Measurements from ENCODE around the gene APOH. TPM values are rescaled to one million over a fixed set of nuclear protein-coding genes. Genes with fewer than 3 reads are reported as not detected.
A peak's percentile ranks its signal among the peaks of the same experiment; 100 is the strongest.

Gene APOH
- total RNA-seq, 4 donors from 2014 or later = 0.55 TPM; not detected in 3

DNA sequence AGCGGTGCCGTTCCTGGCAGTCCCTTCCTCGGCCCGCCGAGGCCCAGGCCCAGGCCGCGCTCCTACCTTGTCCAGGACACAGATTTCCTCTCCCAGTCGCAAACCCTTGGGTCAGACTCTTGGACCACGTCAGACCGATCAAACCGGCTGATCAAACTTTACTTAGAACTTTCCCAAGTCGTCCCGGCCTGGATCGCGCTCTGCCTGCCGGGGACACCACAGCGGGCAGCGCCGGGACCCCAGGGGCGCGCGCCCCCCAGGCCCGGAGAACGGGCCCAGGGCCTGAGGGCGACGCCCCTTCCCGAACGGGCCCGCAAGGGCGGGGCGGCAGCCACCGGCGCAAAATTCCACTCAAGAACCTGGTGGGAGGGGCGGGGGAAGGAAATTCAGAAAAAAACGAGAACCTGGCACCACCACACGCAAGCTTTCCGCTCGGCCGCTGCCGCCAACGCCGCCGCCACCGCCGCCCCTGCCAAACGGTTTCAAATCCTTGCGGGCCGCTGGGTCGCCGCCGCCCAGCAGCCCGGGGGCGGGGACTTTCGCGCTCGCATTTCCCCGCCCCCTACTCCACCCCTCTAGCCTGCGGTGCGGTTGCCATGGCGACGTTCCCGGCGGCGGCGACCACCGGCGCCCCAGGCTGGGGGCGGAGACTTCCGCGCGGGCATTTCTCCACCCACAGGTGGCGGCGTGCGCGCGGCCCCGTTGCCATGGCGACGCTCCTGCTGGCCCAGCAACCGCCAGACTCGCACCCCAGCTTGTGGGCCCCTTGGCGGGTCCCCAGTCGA, 37.4 kb downstream of the APOH start, which contains the start of gene CEP112:
TSS of gene CEP112 (minus strand) at position 541 of the 785 bp plus-strand sequence.
- H3K27ac ChIP-seq = peak within 1 kb of the TSS; percentile 67 to 83 (median 71)
- TF ChIP-seq CTCF (IDR thresholded peaks at IDR 0.05) (peak in 1 of 5 experiments; percentile 28), EP300 (IDR thresholded peaks at IDR 0.05; ENCODE audit: low read depth) (no peak), POLR2AphosphoS5 (IDR thresholded peaks at IDR 0.05) (peak in 2 of 3 donors; percentile 6 to 37), POLR2A (IDR thresholded peaks at IDR 0.05) (no peak)
- WGBS, 2 donors (ENCODE audit: low coverage in 1 of 2) = 1% methylated on average over 58 of the region's 83 CpGs; no CpG with 5 or more reads in 1 of the 2 donors
- H3K27me3 ChIP-seq = no peaks in the 10 kb centered on the region
- in situ Hi-C loops (cut with MboI; ENCODE audit: low pct_ligation_motif_present in 1 of 4, low pct_unique_long_range_greater_than_20kb in 1 of 4, low sequenced_read_pairs in 3 of 4) = no loop called here
- intact Hi-C loops (cut with DNase I; ENCODE audit: low total_unique reads) = no loop called here
- DNase-seq = peak; percentile 85
- H3K36me3 ChIP-seq = no peaks in the 10 kb centered on the region
- H3K4me1 ChIP-seq = peaks cover 0 to 24% (median 15%) of the 10 kb centered on the region in 4 donors
- peak within 1 kb of the TSS; percentile 68 to 87 (median 74) for H3K4me3 ChIP-seq
- no peaks in the 10 kb centered on the region for H3K9me3 ChIP-seq

DNA sequence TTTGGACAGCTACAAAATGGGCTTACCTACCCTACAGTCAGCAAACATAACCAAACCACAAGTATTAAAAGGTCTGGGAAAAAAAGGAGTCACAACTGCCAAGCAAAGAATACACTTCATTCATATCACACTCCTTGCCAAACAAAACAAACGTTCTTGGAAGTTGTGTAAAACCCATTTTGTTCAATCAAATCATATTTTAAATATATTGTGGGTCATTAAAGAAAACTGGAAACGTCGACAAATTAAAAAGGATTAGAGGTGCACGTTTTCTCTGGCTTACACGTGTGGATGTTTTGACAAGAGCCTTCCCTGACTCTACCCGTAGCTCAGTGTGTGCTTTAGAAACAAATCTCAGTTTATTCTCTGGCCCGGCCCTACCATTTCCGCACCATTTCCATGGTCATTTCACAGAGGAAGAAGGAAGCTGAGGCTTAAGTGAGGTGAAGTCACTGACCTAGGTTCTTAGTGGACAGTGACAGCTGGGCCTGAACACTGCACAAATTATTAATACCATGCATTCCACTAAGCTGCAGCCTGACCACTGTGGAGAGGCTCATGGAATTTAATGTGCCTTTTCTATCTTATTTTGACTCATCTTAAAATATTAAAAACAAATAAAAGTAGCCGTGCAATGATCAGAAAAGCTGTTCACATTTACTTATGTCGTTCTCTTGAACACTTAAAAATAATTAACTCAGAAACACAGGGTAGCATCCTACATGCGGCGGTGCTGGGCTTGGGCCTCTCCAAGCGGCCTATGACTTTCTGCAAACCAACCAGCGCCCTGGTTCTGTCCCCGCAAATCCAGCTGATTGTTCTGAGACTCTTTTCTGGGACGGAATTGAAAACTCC, 38.2 kb downstream of the APOH start:
- DNase-seq = no peak
- intact Hi-C loops (cut with DNase I; ENCODE audit: low total_unique reads) = no loop called here
- WGBS, 2 donors (ENCODE audit: low coverage in 1 of 2) = 16 to 26% methylated on average over 13 to 16 of the region's 16 CpGs
- Histone ChIP-seq H3K36me3 (no peaks in the 10 kb centered on the region), H3K4me3 (peak overlapping the region; percentile 68 to 87 (median 74)), H3K27me3 (no peaks in the 10 kb centered on the region), H3K27ac (peak overlapping the region; percentile 67 to 83 (median 71)), H3K9me3 (no peaks in the 10 kb centered on the region), H3K4me1 (peaks cover 0 to 24% (median 15%) of the 10 kb centered on the region in 4 donors)
- in situ Hi-C loops (cut with MboI; ENCODE audit: low pct_ligation_motif_present in 1 of 4, low pct_unique_long_range_greater_than_20kb in 1 of 4, low sequenced_read_pairs in 3 of 4) = no loop called here
- TF ChIP-seq POLR2AphosphoS5 (IDR thresholded peaks at IDR 0.05) (no peak), CTCF (IDR thresholded peaks at IDR 0.05) (no peak), EP300 (IDR thresholded peaks at IDR 0.05; ENCODE audit: low read depth) (no peak), POLR2A (IDR thresholded peaks at IDR 0.05) (no peak)

- Histone ChIP-seq H3K4me3 (no peak overlapping the region), H3K27me3 (no peaks in the 10 kb centered on the region), H3K9me3 (no peaks in the 10 kb centered on the region), H3K4me1 (peaks cover 0 to 24% (median 15%) of the 10 kb centered on the region in 4 donors), H3K27ac (no peak overlapping the region), H3K36me3 (no peaks in the 10 kb centered on the region)
- no peak for DNase-seq
- in situ Hi-C loops (cut with MboI; ENCODE audit: low pct_ligation_motif_present in 1 of 4, low pct_unique_long_range_greater_than_20kb in 1 of 4, low sequenced_read_pairs in 3 of 4) (no loop called here), intact Hi-C loops (cut with DNase I; ENCODE audit: low total_unique reads) (no loop called here)
- 88% methylated on average over 2 of the region's 2 CpGs; no CpG with 5 or more reads in 1 of the 2 donors for WGBS, 2 donors (ENCODE audit: low coverage in 1 of 2)
- no peak for TF ChIP-seq POLR2A (IDR thresholded peaks at IDR 0.05)
- TF ChIP-seq CTCF (IDR thresholded peaks at IDR 0.05) = no peak
- TF ChIP-seq EP300 (IDR thresholded peaks at IDR 0.05; ENCODE audit: low read depth) = no peak
- no peak for TF ChIP-seq POLR2AphosphoS5 (IDR thresholded peaks at IDR 0.05)
Measured at GRCh38 chr17:66187718-66188117, 41.5 kb downstream of the APOH start.

DNA sequence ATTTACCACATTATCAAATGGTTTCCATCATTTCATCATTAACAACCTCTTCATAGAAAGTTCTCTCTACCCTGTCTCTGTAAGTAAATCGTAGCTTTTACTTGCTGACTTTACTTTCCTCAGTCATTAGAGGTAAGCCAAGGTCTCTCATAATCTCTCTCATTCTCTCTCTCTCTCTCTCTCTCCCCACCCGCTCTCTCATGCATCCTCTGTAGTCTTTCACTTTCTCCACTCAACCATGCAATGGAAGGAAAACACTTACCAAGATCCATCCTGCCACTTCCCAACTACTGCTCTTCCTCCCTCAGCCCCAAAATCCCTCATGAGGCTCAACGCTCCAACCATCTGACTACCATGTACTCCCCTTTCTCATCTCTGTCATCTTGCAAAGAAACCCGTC, 43.4 kb downstream of the APOH start:
- Histone ChIP-seq H3K27ac (no peak overlapping the region), H3K9me3 (no peaks in the 10 kb centered on the region), H3K4me3 (no peak overlapping the region), H3K36me3 (peaks cover 0 to 13% (median 2%) of the 10 kb centered on the region in 4 donors), H3K27me3 (no peaks in the 10 kb centered on the region), H3K4me1 (peaks cover 0 to 14% (median 6%) of the 10 kb centered on the region in 4 donors)
- TF ChIP-seq CTCF (IDR thresholded peaks at IDR 0.05) (no peak), EP300 (IDR thresholded peaks at IDR 0.05; ENCODE audit: low read depth) (no peak), POLR2A (IDR thresholded peaks at IDR 0.05) (no peak), POLR2AphosphoS5 (IDR thresholded peaks at IDR 0.05) (no peak)
- no peak for DNase-seq
- in situ Hi-C loops (cut with MboI; ENCODE audit: low pct_ligation_motif_present in 1 of 4, low pct_unique_long_range_greater_than_20kb in 1 of 4, low sequenced_read_pairs in 3 of 4) = no loop called here
- intact Hi-C loops (cut with DNase I; ENCODE audit: low total_unique reads) = no loop called here
- WGBS, 2 donors (ENCODE audit: low coverage in 1 of 2) = 93 to 95% methylated on average over 3 to 4 of the region's 4 CpGs
